ENCODE data around the gene RIT2.

RIT2 gene

GRCh38 chr18:43009674-43010073, 105.8 kb downstream of the RIT2 start:
- DNase-seq = no peak

- DNase-seq = no peak
Measured at GRCh38 chr18:43007365-43007764, 108.1 kb downstream of the RIT2 start.

- no peak for DNase-seq
Measured at GRCh38 chr18:43004421-43004820, 111.1 kb downstream of the RIT2 start.

GRCh38 chr18:43001821-43002220, 113.7 kb downstream of the RIT2 start:
- no peak for DNase-seq

- no peak for DNase-seq
Measured at GRCh38 chr18:42996824-42997223, 118.7 kb downstream of the RIT2 start.

- no peak for DNase-seq
Measured at GRCh38 chr18:42980426-42980825, 135.1 kb downstream of the RIT2 start.

- DNase-seq = no peak
Measured at GRCh38 chr18:42977982-42978637, 137.4 kb downstream of the RIT2 start.

GRCh38 chr18:42976869-42977590, 138.5 kb downstream of the RIT2 start:
- no peak for DNase-seq

- DNase-seq = no peak
Measured at GRCh38 chr18:42969366-42969765, 146.1 kb downstream of the RIT2 start.

GRCh38 chr18:42961298-42961697, 154.2 kb downstream of the RIT2 start:
- no peak for DNase-seq

- DNase-seq = no peak
Measured at GRCh38 chr18:42959528-42959927, 156.0 kb downstream of the RIT2 start.

- DNase-seq = no peak
Measured at GRCh38 chr18:42958353-42958752, 157.1 kb downstream of the RIT2 start.

GRCh38 chr18:42956287-42956686, 159.2 kb downstream of the RIT2 start:
- DNase-seq = no peak

GRCh38 chr18:42954887-42955286, 160.6 kb downstream of the RIT2 start:
- no peak for DNase-seq

- DNase-seq = no peak
Measured at GRCh38 chr18:42953306-42953705, 162.2 kb downstream of the RIT2 start.

GRCh38 chr18:42950732-42951131, 164.8 kb downstream of the RIT2 start:
- DNase-seq = no peak

GRCh38 chr18:42948831-42949230, 166.7 kb downstream of the RIT2 start:
- no peak for DNase-seq

GRCh38 chr18:42941860-42942259, 173.6 kb downstream of the RIT2 start:
- no peak for DNase-seq

GRCh38 chr18:42941021-42941420, 174.5 kb downstream of the RIT2 start:
- DNase-seq = no peak

- DNase-seq = no peak
Measured at GRCh38 chr18:42937436-42937835, 178.0 kb downstream of the RIT2 start.

- DNase-seq = no peak
Measured at GRCh38 chr18:42936289-42936688, 179.2 kb downstream of the RIT2 start.

GRCh38 chr18:42931491-42931890, 184.0 kb downstream of the RIT2 start:
- no peak for DNase-seq

GRCh38 chr18:42929857-42930256, 185.6 kb downstream of the RIT2 start:
- DNase-seq = no peak

- DNase-seq = no peak
Measured at GRCh38 chr18:42929181-42929580, 186.3 kb downstream of the RIT2 start.

- DNase-seq = no peak
Measured at GRCh38 chr18:42925036-42925435, 190.4 kb downstream of the RIT2 start.

Data from NCI-H774 (cell line).